Measurements from ENCODE around the gene TMEM198.

TMEM198 gene

GRCh38 chr2:219500135-219500534 lies 43.7 kb upstream of the TMEM198 start:
- Histone ChIP-seq H3K9ac (ENCODE audit: low read length) (no peak overlapping the region), H3K4me1 (ENCODE audit: control insufficient read depth, insufficient read depth, low read length) (peaks cover 52% of the 10 kb centered on the region), H3K27ac (ENCODE audit: low read depth, low read length) (no peak overlapping the region), H3K9me3 (ENCODE audit: control insufficient read depth, insufficient read depth, low read depth, low read length) (no peaks in the 10 kb centered on the region), H3K4me3 (ENCODE audit: low read depth, low read length) (peak overlapping the region; percentile 79; the same call in 1 of the 2 replicates), H3K36me3 (ENCODE audit: control insufficient read depth, insufficient read depth, low read length) (peaks cover 21% of the 10 kb centered on the region), H3K27me3 (ENCODE audit: control insufficient read depth, insufficient read depth, low read length) (peaks cover 31% of the 10 kb centered on the region)

DNA sequence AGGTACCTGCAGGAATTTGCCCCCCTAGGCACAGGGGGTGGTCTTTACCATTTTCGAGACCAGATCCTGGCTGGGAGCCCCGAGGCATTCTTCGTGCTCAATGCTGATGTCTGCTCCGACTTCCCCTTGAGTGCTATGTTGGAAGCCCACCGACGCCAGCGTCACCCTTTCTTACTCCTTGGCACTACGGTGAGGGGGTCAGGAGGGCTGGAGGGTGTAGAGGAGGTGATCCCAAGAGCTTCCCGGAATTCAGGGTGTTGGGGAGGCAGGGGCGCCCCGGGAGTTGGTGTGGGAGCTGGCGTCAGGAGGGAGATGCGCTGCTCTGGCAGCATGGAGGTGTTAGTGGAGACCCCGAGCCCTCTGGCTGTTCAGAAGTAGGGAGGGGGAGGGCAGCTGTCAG lies 42.0 kb upstream of the TMEM198 start:
- Histone ChIP-seq H3K4me1 (ENCODE audit: control insufficient read depth, insufficient read depth, low read length) (peaks cover 47% of the 10 kb centered on the region), H3K36me3 (ENCODE audit: control insufficient read depth, insufficient read depth, low read length) (peaks cover 29% of the 10 kb centered on the region), H3K9ac (ENCODE audit: low read length) (no peak overlapping the region), H3K4me3 (ENCODE audit: low read depth, low read length) (no peak overlapping the region), H3K27me3 (ENCODE audit: control insufficient read depth, insufficient read depth, low read length) (peaks cover 15% of the 10 kb centered on the region), H3K27ac (ENCODE audit: low read depth, low read length) (no peak overlapping the region), H3K9me3 (ENCODE audit: control insufficient read depth, insufficient read depth, low read depth, low read length) (no peaks in the 10 kb centered on the region)

- H3K4me3 ChIP-seq (ENCODE audit: low read depth, low read length): no peak overlapping the region
- peaks cover 29% of the 10 kb centered on the region for H3K36me3 ChIP-seq (ENCODE audit: control insufficient read depth, insufficient read depth, low read length)
- H3K9me3 ChIP-seq (ENCODE audit: control insufficient read depth, insufficient read depth, low read depth, low read length): no peaks in the 10 kb centered on the region
- peaks cover 7% of the 10 kb centered on the region for H3K27me3 ChIP-seq (ENCODE audit: control insufficient read depth, insufficient read depth, low read length)
- H3K9ac ChIP-seq (ENCODE audit: low read length): no peak overlapping the region
- H3K27ac ChIP-seq (ENCODE audit: low read depth, low read length): no peak overlapping the region
- peaks cover 48% of the 10 kb centered on the region for H3K4me1 ChIP-seq (ENCODE audit: control insufficient read depth, insufficient read depth, low read length)
These were observed 41.2 kb upstream of the TMEM198 start for GRCh38 chr2:219502618-219503017.

GRCh38 chr2:219505585-219505984 lies 38.2 kb upstream of the TMEM198 start:
- no peaks in the 10 kb centered on the region for H3K9me3 ChIP-seq (ENCODE audit: control insufficient read depth, insufficient read depth, low read depth, low read length)
- H3K36me3 ChIP-seq (ENCODE audit: control insufficient read depth, insufficient read depth, low read length): peaks cover 29% of the 10 kb centered on the region
- no peak overlapping the region for H3K27ac ChIP-seq (ENCODE audit: low read depth, low read length)
- H3K4me1 ChIP-seq (ENCODE audit: control insufficient read depth, insufficient read depth, low read length): peaks cover 51% of the 10 kb centered on the region
- H3K9ac ChIP-seq (ENCODE audit: low read length): no peak overlapping the region
- no peaks in the 10 kb centered on the region for H3K27me3 ChIP-seq (ENCODE audit: control insufficient read depth, insufficient read depth, low read length)
- H3K4me3 ChIP-seq (ENCODE audit: low read depth, low read length): no peak overlapping the region

DNA sequence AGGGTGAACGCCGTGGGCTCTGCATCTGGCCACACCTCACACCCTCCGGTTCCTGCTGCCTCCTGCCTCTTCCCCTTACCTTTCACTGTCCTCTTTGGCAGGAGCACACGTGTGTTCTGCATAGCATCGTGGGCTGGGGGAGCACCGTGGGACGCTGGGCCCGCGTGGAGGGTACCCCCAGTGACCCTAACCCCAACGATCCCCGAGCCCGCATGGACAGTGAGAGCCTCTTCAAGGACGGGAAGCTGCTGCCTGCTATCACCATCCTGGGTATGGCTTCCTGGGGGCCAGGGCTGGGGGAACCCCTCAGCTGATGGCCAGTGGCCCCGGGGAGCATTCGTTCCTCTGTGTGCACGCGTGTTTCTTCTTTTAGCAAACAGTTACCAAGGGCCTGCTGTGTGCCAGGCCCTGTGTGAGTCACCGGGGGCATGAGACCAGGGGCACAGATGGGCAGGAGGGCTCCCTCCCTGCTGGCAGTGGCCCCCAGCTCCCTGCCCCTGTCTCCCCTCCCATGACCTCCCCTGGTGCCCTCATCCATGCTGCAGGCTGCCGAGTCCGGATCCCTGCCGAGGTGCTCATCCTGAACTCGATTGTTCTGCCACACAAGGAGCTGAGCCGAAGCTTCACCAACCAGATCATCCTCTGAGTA lies 37.6 kb upstream of the TMEM198 start:
- Histone ChIP-seq H3K9me3 (ENCODE audit: control insufficient read depth, insufficient read depth, low read depth, low read length) (no peaks in the 10 kb centered on the region), H3K27me3 (ENCODE audit: control insufficient read depth, insufficient read depth, low read length) (0 out of 2 replicates have a peak, but pooled peaks cover 4% of the 10 kb centered on the region), H3K9ac (ENCODE audit: low read length) (peak overlapping the region; percentile 77), H3K4me1 (ENCODE audit: control insufficient read depth, insufficient read depth, low read length) (peaks cover 51% of the 10 kb centered on the region), H3K27ac (ENCODE audit: low read depth, low read length) (peak overlapping the region; percentile 69), H3K4me3 (ENCODE audit: low read depth, low read length) (peak overlapping the region; percentile 22; the same call in 1 of the 2 replicates), H3K36me3 (ENCODE audit: control insufficient read depth, insufficient read depth, low read length) (peaks cover 29% of the 10 kb centered on the region)

GRCh38 chr2:219506802-219507526 lies 36.9 kb upstream of the TMEM198 start:
- Histone ChIP-seq H3K4me1 (ENCODE audit: control insufficient read depth, insufficient read depth, low read length) (peaks cover 47% of the 10 kb centered on the region), H3K27ac (ENCODE audit: low read depth, low read length) (peak overlapping the region; percentile 69)

DNA sequence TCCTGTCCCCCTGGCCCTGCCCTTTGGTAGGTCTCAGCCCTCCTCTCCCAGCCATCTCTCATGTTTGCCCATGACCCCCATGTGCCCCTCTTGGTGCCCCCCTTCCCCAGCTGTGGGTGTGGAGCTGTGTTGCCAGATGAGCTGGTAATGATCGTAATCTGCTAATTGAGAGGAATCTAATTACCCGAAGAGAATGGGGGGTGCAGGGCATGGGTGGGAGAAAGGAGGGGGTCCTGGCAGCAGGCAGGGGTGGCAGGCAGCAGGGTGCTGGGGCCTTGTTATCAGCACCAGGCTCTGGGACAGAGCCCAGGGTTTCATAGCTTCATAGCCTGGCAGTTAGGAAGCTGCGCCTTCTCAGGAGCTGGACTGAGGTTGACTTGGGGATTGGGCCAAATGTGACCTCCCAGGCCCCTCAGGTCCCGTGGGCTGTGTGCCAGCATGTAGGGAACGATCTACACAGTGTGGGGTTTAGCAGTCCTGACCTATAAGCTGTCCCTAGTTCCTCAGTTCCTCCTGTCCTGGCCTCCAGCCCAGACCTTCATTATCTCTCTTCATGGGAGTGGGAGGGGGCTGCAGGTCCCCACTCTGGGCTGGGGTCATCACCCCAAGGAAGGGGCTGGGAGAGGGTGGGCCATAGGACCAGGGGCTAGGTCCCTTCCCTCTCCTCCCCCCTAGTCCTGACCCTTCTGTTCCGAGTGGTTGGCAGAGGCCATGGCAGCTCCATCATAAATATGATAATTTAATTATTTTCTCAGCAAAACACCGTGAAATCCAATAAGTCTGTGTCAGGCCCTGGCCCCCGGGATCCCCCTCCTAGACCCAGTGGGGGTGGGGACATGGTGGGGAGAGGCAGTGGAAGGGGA lies 36.0 kb upstream of the TMEM198 start:
- Histone ChIP-seq H3K27ac (ENCODE audit: low read depth, low read length) (peak overlapping the region; percentile 69), H3K27me3 (ENCODE audit: control insufficient read depth, insufficient read depth, low read length) (peaks cover 17% of the 10 kb centered on the region), H3K4me1 (ENCODE audit: control insufficient read depth, insufficient read depth, low read length) (peaks cover 49% of the 10 kb centered on the region), H3K9me3 (ENCODE audit: control insufficient read depth, insufficient read depth, low read depth, low read length) (no peaks in the 10 kb centered on the region), H3K36me3 (ENCODE audit: control insufficient read depth, insufficient read depth, low read length) (peaks cover 29% of the 10 kb centered on the region), H3K9ac (ENCODE audit: low read length) (peak overlapping the region; percentile 77), H3K4me3 (ENCODE audit: low read depth, low read length) (no peak overlapping the region)

More at GRCh38 chr2:219506802-219507526, 36.9 kb upstream of the TMEM198 start:
- Histone ChIP-seq H3K9ac (ENCODE audit: low read length) (peak overlapping the region; percentile 77), H3K36me3 (ENCODE audit: control insufficient read depth, insufficient read depth, low read length) (peaks cover 29% of the 10 kb centered on the region), H3K9me3 (ENCODE audit: control insufficient read depth, insufficient read depth, low read depth, low read length) (no peaks in the 10 kb centered on the region), H3K27me3 (ENCODE audit: control insufficient read depth, insufficient read depth, low read length) (peaks cover 10% of the 10 kb centered on the region), H3K4me3 (ENCODE audit: low read depth, low read length) (peak overlapping the region; percentile 22; the same call in 1 of the 2 replicates)

- Histone ChIP-seq H3K4me1 (ENCODE audit: control insufficient read depth, insufficient read depth, low read length) (peaks cover 54% of the 10 kb centered on the region), H3K36me3 (ENCODE audit: control insufficient read depth, insufficient read depth, low read length) (peaks cover 26% of the 10 kb centered on the region), H3K9ac (ENCODE audit: low read length) (no peak overlapping the region), H3K4me3 (ENCODE audit: low read depth, low read length) (no peak overlapping the region), H3K9me3 (ENCODE audit: control insufficient read depth, insufficient read depth, low read depth, low read length) (no peaks in the 10 kb centered on the region), H3K27ac (ENCODE audit: low read depth, low read length) (no peak overlapping the region), H3K27me3 (ENCODE audit: control insufficient read depth, insufficient read depth, low read length) (peaks cover 23% of the 10 kb centered on the region)
These were observed 35.4 kb upstream of the TMEM198 start for GRCh38 chr2:219508444-219508734.

- Histone ChIP-seq H3K4me1 (ENCODE audit: control insufficient read depth, insufficient read depth, low read length) (peaks cover 62% of the 10 kb centered on the region), H3K36me3 (ENCODE audit: control insufficient read depth, insufficient read depth, low read length) (peaks cover 19% of the 10 kb centered on the region), H3K9me3 (ENCODE audit: control insufficient read depth, insufficient read depth, low read depth, low read length) (no peaks in the 10 kb centered on the region), H3K9ac (ENCODE audit: low read length) (no peak overlapping the region), H3K27ac (ENCODE audit: low read depth, low read length) (no peak overlapping the region), H3K27me3 (ENCODE audit: control insufficient read depth, insufficient read depth, low read length) (peaks cover 31% of the 10 kb centered on the region), H3K4me3 (ENCODE audit: low read depth, low read length) (peak overlapping the region; percentile 60; the same call in 1 of the 2 replicates)
These were observed 34.7 kb upstream of the TMEM198 start for GRCh38 chr2:219508971-219509779.

DNA sequence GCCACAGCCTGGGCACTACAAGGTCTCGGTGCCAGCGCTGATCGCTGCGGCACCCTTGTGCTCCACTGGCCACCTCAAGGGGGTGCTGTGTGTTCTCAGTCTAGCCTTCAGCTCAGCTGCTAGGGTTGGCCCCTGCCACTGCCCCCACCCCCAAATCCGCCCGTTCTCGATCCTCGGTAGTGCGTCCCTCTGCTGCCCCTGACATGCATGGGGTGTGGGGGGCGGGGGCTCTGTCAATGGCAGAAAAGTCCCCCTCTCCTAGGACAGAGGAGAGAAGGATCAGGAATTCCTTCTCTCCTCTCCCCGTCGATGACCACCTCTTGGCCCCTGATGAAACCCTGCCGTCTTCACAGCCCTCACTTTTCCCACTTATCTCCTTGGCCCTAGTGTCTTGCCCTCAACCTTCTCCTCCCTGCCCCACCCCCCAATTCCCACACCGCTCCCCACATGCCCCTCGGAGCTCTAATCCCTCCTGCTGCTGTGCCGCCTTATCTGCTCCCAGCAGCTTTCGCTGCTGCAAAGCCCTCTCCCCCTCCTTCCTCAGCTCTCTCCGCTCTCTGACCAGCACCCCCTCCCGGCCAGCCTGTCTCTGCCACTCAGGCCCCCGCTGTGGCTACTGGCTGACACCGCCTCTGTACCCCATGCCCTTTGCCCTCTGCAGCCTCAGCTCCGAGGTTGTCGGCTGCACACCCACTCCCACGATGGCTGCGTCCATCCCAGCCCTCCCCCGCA lies 33.9 kb upstream of the TMEM198 start:
- H3K27me3 ChIP-seq (ENCODE audit: control insufficient read depth, insufficient read depth, low read length): peaks cover 39% of the 10 kb centered on the region
- H3K36me3 ChIP-seq (ENCODE audit: control insufficient read depth, insufficient read depth, low read length): peaks cover 11% of the 10 kb centered on the region
- no peaks in the 10 kb centered on the region for H3K9me3 ChIP-seq (ENCODE audit: control insufficient read depth, insufficient read depth, low read depth, low read length)
- H3K4me1 ChIP-seq (ENCODE audit: control insufficient read depth, insufficient read depth, low read length): peaks cover 67% of the 10 kb centered on the region
- no peak overlapping the region for H3K27ac ChIP-seq (ENCODE audit: low read depth, low read length)
- H3K9ac ChIP-seq (ENCODE audit: low read length): no peak overlapping the region
- H3K4me3 ChIP-seq (ENCODE audit: low read depth, low read length): peak overlapping the region; percentile 60
